ENCODE measurements around the gene RAB23.

GRCh38 chr6:57252975-57253374 is 30.9 kb upstream of the RAB23 start:
- TF ChIP-seq EZH2 (IDR thresholded peaks at IDR 0.05) (no peak), SIN3A (IDR thresholded peaks at IDR 0.05; ENCODE audit: low read depth) (no peak), POLR2A (IDR thresholded peaks at IDR 0.05; ENCODE audit: borderline replicate concordance, extremely low read depth, insufficient read depth, insufficient read length) (no peak)

Measured in HCT116 (cell line).